BE2C (cell line): ENCODE measurements around the gene DNAJB8.

Source experiments
- DNase-seq: peaks from one replicate; pipeline ENCODE4 v3.0.0-alpha.2; 2020
- H3K27me3 ChIP-seq: fragments of 250-450 bp; sonication (Bioruptor Pico); 2 replicates; pipeline ENCODE4 v1.5.1; 2020; ENCODE audit warnings: mild to moderate bottlenecking
- H3K36me3 ChIP-seq: fragments of 250-450 bp; sonication (Bioruptor Pico); 2 replicates; pipeline ENCODE4 v1.5.1; 2020; ENCODE audit warnings: mild to moderate bottlenecking
- H3K4me1 ChIP-seq: fragments of 250-450 bp; sonication (Bioruptor Pico); 2 replicates; pipeline ENCODE4 v1.5.1; 2020
- H3K4me3 ChIP-seq: 2 replicates; pipeline ENCODE4 v1.5.1; 2011; ENCODE audit warnings: low read depth, low read length
- H3K9me3 ChIP-seq: fragments of 250-450 bp; sonication (Bioruptor Pico); 2 replicates; pipeline ENCODE4 v1.5.1; 2020
- CTCF ChIP-seq: IDR thresholded peaks from 2 replicates; pipeline ENCODE4 v1.5.1; 2012; ENCODE audit warnings: mild to moderate bottlenecking, low read depth, low read length

Gene DNAJB8

GRCh38 chr3:128480278-128480677 is 13.6 kb upstream of the DNAJB8 start:
- H3K4me3 ChIP-seq, result peak overlapping the region; percentile 77
- no peak for DNase-seq
- H3K9me3 ChIP-seq, result no peaks in the 10 kb centered on the region
- H3K36me3 ChIP-seq, result peaks cover 79% of the 10 kb centered on the region
- no peak for TF ChIP-seq CTCF
- H3K27me3 ChIP-seq, result no peaks in the 10 kb centered on the region
- peaks cover 29% of the 10 kb centered on the region for H3K4me1 ChIP-seq

- TF ChIP-seq CTCF, result no peak
- H3K4me3 ChIP-seq, result peak overlapping the region; percentile 77
- H3K4me1 ChIP-seq, result peaks cover 36% of the 10 kb centered on the region
- DNase-seq, result peak; percentile 53
- H3K27me3 ChIP-seq, result no peaks in the 10 kb centered on the region
- no peaks in the 10 kb centered on the region for H3K9me3 ChIP-seq
- H3K36me3 ChIP-seq, result peaks cover 73% of the 10 kb centered on the region
Measured at GRCh38 chr3:128479558-128480086, 12.9 kb upstream of the DNAJB8 start.

- Histone ChIP-seq H3K36me3 (peaks cover 65% of the 10 kb centered on the region), H3K4me3 (peak overlapping the region; percentile 77; the same call in 1 of the 2 replicates), H3K4me1 (peaks cover 44% of the 10 kb centered on the region), H3K27me3 (no peaks in the 10 kb centered on the region), H3K9me3 (no peaks in the 10 kb centered on the region)
- no peak for TF ChIP-seq CTCF
- DNase-seq, result peak; percentile 59
Measured at GRCh38 chr3:128478576-128479506, 12.2 kb upstream of the DNAJB8 start.

- TF ChIP-seq CTCF, result no peak
- no peak for DNase-seq
- H3K36me3 ChIP-seq, result peaks cover 43% of the 10 kb centered on the region
- peaks cover 65% of the 10 kb centered on the region for H3K4me1 ChIP-seq
- H3K27me3 ChIP-seq, result no peaks in the 10 kb centered on the region
- H3K9me3 ChIP-seq, result no peaks in the 10 kb centered on the region
- H3K4me3 ChIP-seq, result no peak overlapping the region
Measured at GRCh38 chr3:128476659-128477058, 10.0 kb upstream of the DNAJB8 start.

- no peak for TF ChIP-seq CTCF
- no peak for DNase-seq
- H3K4me1 ChIP-seq, result peaks cover 75% of the 10 kb centered on the region
- H3K4me3 ChIP-seq, result no peak overlapping the region
- no peaks in the 10 kb centered on the region for H3K9me3 ChIP-seq
- H3K36me3 ChIP-seq, result peaks cover 30% of the 10 kb centered on the region
- no peaks in the 10 kb centered on the region for H3K27me3 ChIP-seq
Measured at GRCh38 chr3:128475355-128475754, 8.7 kb upstream of the DNAJB8 start.

GRCh38 chr3:128473737-128474136 is 7.0 kb upstream of the DNAJB8 start:
- H3K27me3 ChIP-seq, result no peaks in the 10 kb centered on the region
- no peak overlapping the region for H3K4me3 ChIP-seq
- no peak for TF ChIP-seq CTCF
- no peak for DNase-seq
- H3K9me3 ChIP-seq, result no peaks in the 10 kb centered on the region
- peaks cover 14% of the 10 kb centered on the region for H3K36me3 ChIP-seq
- peaks cover 76% of the 10 kb centered on the region for H3K4me1 ChIP-seq
